GM19438 (cell line): ENCODE data around the gene PCGF2.
"Not testable (repeated sequence)": the region's sequence is repeated elsewhere in the genome, so short reads cannot be mapped to it uniquely, and the experiment has no call there.

ENCODE experiments used
- ATAC-seq: cut with Tn5 transposase; IDR thresholded peaks from one replicate; pipeline ENCODE4 v1.9.1; 2021; ENCODE audit warnings: low read depth; ENCODE audit not compliant: unreplicated experiment

Gene PCGF2

GRCh38 chr17:38738007-38738662 lies 10.0 kb downstream of the PCGF2 start:
- ATAC-seq: no peak

- no peak for ATAC-seq
Observed at GRCh38 chr17:38735161-38735997, 12.8 kb downstream of the PCGF2 start.

GRCh38 chr17:38733982-38734973 lies 13.9 kb downstream of the PCGF2 start:
- ATAC-seq: no peak

GRCh38 chr17:38733282-38733981 lies 14.7 kb downstream of the PCGF2 start:
- ATAC-seq: no peak

GRCh38 chr17:38732376-38733281 lies 15.5 kb downstream of the PCGF2 start:
- ATAC-seq: no peak

GRCh38 chr17:38731526-38732294 lies 16.4 kb downstream of the PCGF2 start:
- ATAC-seq: no peak

- ATAC-seq: no peak
Observed at GRCh38 chr17:38730526-38731379, 17.4 kb downstream of the PCGF2 start.

GRCh38 chr17:38729886-38730525 lies 18.1 kb downstream of the PCGF2 start, which contains the start of gene CISD3:
Gene CISD3 (plus strand): TSS chr17:38730341. CDS start chr17:38730359, 18 bp downstream.
- ATAC-seq: peak; percentile 64

- no peak for ATAC-seq
Observed at GRCh38 chr17:38729368-38729885, 18.7 kb downstream of the PCGF2 start.

GRCh38 chr17:38728290-38728831 lies 19.8 kb downstream of the PCGF2 start:
- ATAC-seq: no peak

GRCh38 chr17:38727736-38728135 lies 20.4 kb downstream of the PCGF2 start:
- ATAC-seq: no peak

- not testable (repeated sequence) for ATAC-seq
Observed at GRCh38 chr17:38726145-38726544, 22.0 kb downstream of the PCGF2 start.

- ATAC-seq: no peak
Observed at GRCh38 chr17:38725066-38725465, 23.1 kb downstream of the PCGF2 start.

- ATAC-seq: no peak
Observed at GRCh38 chr17:38724337-38724988, 23.7 kb downstream of the PCGF2 start.

GRCh38 chr17:38721802-38722201 lies 26.3 kb downstream of the PCGF2 start:
- ATAC-seq: no peak

GRCh38 chr17:38720941-38721340 lies 27.2 kb downstream of the PCGF2 start:
- ATAC-seq: no peak
